ENCODE data around the gene PALLD.

PALLD gene

DNA sequence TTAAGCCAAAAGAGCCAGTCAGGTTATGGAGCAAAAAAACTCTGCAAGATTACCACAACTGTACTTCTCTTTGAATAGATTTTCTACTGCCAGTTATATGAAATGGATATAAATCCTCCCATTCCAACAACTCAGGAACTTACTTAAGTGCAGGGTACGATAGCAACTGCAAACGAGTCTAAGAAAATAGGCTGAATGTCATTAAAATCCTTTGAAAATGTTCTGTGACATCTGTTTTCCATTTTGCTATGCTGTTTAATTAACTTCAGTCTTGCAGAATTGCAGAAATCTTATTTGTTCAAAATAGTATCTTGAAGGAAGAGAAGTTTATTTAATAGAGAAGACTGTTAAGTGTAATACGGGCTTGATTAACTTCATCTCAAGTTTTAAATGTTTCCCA lies 243.8 kb downstream of the PALLD start:
- no peak for DNase-seq

DNA sequence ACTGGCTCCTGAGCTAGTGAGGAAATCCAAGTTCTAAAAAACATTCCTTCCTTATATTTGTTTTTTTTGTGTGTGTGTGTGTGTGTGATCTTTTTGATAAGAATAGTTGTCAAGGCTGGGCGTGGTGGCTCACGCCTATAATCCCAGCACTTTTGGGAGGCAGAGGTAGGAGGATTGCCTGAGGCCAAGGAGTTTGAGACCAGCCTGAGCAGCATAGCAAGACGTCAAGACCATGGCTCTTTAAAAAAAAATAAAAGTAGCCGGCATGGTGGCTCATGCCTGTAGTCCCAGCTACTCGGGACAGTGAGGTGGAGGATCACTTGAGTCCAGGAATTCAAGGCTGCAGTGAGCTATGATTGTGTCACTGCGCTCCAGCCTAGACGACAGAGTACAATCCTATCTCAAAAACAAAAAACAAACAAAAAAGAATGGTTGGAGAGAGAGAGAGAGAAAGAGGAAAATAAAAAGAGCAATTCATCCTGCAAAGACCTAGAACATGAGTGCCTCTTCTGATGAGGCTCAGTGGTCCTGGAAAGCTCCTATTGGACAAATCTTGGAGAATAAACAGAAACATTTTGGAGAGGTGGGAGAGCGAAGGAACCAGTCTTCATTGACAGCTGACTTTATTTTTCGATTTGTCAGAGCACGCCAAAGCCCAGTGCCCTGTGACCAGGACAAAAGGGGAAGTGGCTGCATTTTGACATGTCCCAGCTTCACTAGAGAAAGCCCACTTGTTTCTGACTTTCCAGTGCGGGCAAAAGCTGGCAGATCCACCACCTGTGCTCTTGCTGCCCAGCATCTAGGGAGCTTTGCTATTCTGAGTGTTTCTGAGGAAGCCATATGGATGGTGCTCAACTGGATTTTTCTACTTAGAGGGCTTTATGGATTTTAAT lies 244.7 kb downstream of the PALLD start:
- no peak for DNase-seq

DNA sequence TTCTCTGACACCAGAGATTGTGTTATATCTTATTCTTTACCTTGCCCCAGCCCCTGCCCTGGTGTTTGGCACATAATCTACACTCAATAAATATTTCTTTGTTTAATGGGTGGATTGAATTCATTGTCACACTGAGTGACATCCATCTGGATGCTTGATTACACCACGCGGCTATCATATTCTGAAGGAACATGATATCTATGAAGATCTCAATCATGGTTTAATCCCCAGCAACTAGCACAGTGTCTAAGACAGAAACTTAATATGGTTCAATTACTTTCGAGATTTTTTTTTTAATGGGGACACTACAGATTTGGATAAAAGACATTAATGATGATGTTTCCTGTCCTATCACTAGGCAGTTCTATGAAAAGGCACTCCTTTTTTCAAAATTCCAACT lies 246.3 kb downstream of the PALLD start:
- no peak for DNase-seq

DNA sequence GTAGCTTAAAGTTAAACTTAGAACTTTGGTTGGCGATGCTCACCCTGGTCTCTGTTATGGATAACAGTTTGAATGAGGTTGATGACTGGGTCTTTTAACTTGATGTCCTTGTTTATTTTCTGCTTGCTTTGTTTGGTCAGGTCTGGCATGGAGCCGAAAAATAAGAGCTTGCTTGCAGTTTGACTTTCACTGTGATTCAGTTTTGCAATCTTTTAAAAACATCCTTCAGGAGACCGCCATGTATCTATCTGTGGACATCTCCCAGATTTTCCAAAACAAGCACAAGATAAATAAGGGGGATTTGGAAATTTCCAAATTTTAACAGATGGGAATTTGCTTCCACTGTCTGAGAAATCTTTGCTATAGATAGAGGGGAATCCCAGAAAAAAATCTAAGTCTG lies 246.7 kb downstream of the PALLD start:
- no peak for DNase-seq

DNA sequence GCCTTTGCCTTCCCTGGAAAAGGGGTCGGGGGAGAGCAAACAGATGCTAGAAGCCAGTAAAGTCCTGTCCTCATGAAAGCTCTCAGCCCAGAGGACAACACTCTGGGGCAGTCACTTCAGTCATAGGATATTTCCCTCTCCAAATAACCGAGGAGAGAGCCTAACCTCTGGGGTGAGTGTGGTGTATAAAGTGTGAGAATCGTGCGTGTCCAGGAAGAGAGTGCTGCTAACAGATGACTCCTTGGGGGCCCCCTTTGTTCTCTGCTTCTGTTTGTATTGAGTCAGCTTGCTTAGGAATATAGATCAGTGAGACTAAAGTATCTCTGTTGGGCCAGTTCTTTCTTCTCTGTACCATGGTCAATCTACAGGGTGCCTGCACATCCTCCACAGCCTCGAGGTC lies 247.2 kb downstream of the PALLD start:
- no peak for DNase-seq

DNA sequence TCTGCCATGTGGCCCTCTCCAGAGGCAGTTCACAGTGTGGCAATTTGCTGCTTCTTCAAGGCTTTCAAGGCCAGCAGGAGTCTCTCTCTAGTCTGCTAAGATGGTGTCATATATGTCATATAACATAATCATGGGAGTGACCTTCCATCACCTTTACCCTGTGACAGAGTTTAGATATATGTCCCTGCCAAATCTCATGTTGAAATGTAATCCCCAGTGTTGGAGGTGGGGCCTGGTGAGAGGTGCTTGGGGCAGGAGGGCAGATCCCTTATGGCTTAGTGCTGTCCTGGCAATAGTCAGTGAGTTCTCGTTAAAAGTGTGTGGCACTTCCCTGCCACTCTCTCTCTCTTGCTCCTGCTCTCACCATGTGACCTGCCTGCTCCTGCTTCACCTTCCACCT lies 252.0 kb downstream of the PALLD start:
- DNase-seq: no peak

DNA sequence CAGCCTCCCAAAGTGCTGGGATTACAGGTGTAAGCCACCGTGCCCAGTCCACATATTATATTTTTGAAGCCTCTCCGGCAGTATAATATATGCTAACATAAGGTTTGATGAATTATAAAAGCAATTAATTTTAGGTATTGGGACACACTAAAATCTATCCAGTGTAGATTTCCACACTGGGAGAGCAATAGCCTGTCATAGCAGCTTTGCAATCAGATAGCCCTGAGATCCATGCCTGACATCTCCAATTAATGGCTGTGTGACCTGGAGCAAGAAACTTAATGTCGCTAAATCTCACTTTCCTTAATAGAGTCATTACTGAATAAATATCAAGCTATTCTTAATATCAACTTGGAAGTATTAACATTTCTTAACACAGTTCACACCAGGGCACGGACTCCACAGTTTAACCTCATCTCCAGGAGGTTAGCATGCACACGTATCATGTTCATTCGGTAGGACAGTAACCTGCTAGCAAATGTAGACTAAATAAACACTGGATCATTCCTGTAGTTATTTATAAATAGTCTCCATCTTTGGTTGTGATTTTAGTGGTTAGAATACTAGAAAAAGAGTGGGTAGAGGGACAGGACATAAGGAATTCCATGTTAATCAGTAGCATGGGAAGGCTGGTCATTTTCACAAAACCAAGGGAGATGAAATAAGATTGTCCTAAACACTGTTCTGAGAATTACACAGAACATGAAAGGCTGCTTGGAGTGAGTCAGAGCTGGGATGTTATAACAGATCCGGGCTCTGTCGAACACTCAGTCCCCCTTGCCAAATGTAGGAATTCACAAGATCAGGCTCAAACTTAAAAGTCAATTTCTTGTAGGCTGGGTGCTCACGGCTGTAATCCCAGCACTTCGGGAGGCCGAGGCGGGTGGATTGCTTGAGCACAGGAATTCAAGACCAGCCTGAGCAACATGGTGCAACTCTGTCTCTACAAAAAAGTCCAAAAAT lies 254.7 kb downstream of the PALLD start:
- DNase-seq: no peak

DNA sequence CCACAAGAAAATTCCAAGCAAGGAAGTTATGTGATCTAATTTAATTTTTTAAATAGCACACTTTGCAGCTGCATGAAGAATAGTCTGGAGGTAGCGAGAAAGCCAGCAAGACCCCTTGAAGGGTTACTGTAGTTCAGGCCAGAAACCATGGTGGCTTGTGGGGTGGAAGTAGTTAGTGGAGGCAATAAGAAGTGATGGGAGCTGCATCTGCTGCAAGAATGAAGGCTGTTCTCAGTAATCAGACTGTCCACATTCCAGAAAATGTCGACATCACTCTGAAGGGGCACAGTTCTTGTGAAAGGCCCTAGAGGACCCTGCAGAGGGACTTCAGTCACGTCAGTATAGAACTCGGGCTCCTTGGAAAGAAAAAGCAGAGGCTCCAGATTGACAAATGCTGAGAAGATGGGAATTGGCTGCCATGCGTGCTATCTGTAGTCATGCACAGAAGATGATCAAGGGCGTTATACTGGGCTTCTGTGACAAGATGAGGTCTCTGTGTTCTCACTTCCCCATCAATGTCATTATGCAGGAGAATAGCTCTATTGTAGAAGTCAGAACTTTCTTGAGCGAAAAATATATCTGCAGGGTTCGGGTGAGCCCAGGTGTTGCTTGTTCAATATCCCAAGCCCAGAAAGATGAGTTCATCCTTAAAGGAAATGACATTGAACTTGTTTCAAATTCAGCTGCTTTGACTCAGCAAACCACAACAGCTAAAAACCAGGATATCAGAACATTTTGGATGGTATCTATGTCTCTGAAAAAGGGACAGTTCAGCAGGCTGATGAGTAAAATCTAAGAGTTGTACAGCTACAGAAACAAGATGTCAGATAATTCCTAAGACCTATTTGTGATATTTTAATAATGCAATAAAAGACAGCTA lies 259.0 kb downstream of the PALLD start:
- no peak for DNase-seq

DNA sequence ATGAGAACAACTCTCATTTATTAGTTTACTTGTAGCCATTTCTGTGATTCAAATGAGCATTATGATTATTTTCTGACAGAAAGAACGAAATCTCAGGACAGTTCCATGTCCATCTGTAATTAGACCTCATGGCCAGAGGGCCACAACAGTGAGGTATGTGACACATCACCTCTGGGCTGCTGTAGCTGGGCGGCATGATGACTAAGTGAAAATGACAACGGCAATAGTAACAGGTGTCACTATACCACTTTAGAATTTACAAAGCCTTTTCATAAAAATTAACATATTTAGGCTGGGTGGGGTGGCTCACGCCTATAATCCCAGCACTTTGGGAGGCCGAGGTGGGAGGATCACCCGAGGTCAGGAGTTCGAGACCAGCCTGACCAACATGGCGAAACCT lies 260.6 kb downstream of the PALLD start:
- no peak for DNase-seq

DNA sequence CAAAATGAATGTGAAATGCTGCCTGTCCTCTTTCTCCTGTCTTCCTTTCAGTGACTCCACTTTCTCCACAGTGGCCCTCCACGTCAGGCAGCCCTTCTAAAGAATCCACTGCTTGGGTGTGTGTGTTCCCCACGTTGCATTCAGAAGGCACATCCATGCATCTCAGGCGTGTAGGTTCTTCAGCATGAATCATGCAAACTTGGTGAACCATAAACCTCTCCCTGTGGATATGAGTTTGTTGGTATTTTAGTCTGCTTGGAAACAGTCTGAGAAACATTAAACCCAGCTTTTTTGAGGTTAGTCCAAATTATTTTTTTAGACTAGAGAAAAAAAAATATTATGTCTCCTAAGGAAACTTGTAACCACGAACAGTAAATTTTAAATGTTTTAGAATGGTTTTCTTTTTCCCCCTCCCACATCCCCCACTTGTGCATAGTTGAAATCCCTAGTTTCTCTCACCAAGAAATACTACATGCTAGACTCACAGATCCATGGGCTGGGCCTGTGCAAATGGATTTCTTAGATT lies 261.6 kb downstream of the PALLD start:
- no peak for DNase-seq

DNA sequence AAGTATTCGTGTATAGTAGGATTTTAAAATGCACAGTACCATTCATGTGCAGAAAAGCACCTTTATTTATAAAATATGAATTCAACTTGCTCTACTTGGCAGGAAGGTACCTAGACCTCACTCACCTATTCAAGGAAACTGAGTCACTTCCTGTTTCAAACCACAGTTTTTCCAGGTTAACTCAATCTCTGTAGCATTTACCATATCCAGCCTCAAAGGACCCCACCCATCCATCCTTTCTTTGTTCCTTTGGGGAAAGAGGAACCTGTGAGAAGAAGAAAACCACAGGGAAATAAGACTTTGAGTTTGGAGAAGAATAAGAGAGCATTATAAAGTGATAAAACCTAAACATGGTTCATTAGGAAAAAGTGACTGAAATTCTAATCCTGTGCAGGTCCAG lies 262.5 kb downstream of the PALLD start:
- no peak for DNase-seq

DNA sequence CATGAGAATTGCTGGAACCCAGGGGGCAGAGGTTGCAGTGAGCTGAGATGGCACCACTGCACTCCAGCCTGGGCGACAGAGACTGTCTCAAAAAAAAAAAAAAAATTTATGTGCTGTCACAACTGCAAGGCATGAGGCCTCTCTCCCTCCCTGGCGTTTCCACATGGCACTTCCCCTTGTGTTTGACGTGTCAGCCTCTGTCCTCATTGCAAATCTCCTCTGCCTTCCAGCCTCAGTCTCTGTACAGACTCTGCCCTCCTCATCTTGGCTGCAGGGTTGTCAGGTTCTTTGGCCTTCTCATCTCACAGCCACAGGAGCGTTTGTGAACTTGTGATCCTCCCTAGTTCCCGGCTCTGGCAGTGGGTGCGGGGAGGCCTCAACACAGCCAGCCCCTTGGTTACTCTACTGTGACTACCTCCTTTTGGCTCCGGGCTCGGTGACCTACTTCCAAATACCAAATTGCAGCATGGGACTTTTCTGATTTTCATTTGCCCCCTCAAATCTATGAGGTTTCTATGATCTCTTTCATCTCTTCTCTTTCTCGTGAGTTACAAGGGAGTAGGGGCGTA lies 263.2 kb downstream of the PALLD start:
- peak; percentile 32 for DNase-seq

DNA sequence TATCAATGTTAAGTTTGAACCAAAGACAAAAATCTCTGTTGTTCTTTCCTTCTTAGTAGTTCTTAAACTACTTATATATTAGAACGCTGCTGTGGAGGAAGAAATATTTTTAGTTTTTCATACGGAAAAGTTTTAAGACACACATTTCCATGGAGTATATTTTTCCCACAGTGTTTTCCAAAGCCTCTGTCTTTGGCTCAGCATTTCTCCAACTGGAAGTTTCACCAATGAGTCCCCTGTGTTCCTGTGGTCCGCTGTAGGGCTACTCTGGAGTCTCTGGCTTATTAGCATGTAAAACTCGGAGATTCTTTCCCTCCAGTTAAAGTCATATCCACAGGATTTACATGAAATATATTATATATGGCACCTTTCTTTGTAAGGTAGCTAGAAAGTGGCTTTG lies 264.2 kb downstream of the PALLD start:
- no peak for DNase-seq

DNA sequence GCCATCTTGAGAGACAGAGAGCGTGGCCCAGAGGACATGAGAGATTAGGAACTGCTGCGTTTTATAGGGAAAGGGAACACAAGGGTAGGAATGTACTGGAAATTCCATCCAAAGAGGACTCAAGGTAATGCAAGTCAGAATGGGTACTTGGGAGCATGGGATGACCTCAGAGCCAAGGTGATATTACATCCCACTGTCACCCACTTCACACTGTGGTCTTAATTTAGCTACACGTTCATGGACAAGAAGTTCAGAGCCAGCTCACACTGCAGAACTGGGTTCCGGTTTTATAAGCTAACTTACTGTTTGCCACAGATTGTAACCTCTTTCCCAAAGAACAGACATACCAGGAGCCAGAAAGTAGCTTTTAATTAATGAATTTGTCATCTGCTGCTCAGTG lies 268.5 kb downstream of the PALLD start:
- no peak for DNase-seq

DNA sequence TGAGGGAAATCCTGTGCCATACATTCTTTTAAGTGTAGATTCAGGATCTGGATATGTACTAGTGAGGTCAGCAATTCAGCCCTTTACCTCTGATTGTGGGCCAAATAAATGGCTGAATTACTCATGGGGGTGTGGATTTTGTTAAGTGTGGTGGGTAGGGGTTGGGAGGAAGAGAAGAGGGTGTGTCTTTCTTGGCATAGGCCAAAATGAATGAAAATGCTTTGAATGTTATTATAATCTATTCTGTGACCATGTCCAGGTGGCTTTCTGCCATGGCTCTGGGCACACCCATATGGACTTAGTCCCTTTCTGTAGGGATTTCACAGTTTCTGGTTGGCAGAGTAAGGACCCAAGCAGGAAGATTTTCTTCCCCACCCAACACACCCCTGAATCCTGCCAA lies 268.9 kb downstream of the PALLD start:
- no peak for DNase-seq

DNA sequence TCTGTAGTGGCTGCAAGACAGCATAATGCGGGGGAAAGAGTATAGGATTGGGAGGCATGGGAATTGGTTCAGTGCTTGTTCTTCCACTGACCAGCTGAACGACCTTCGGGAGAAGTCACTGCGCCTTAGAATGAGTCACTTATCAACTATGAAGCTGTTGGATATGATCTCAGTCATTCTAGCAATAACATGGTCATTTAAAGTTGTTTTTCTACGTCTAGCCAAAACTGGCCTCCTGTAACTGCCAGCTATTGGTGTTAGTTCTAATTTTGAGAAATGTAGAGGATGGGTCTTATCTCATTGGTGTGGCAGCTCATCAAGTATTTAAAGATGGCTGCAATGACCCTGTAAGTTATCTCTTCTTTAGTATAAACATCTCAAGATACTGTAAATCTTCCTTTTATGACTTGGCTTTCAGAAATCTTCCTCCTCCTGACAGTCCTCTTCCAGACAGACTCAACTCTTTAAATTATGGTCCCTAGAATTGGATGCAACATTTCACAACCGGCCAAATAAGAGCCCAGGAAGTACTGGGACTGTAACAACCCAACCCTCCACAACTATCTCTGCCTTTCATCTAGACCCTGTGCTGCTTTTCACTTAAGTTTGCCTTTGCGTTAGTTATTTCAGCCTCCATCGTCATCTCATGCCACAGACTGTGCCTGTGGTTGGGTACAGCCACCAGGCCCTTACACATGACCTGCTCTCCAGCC lies 269.9 kb downstream of the PALLD start:
- DNase-seq: no peak

DNA sequence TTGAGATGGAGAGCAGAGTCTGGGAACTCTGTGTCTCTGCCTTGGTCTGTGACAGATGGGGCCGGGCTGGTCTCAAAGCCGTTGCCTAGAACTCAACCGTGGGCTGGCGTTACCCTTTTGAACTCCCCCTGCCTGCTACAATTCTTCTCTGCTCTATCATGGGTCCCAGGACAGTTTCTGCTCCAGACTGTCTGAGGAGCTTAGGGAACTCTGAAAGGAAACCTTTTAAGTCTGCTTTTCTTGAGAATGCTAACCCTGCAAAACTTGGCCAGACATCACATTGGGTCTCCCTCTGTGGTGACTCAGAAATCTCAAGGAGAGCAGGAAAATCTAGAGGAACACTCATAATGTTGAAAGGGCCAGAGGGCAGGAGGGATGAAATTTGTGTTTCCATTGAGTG lies 272.6 kb downstream of the PALLD start:
- no peak for DNase-seq

DNA sequence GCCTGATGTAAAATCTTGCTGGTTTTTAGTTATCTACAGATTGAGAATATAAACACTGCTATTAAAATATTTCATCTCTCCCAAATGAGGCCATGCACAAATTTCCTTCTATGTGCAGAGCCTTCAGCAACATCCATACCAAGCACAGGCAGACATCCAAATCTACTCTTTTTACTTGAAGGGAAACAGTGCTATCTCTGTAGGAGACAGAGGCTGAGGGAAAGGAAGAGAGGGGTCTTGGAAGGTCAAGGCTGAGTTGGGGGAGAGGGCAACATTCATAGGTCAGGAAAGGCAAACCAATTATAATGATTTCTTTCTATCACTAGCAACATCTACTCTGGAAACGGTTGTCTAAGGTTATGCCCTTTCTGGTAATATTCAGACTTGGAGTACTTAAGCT lies 273.0 kb downstream of the PALLD start:
- DNase-seq: no peak

DNA sequence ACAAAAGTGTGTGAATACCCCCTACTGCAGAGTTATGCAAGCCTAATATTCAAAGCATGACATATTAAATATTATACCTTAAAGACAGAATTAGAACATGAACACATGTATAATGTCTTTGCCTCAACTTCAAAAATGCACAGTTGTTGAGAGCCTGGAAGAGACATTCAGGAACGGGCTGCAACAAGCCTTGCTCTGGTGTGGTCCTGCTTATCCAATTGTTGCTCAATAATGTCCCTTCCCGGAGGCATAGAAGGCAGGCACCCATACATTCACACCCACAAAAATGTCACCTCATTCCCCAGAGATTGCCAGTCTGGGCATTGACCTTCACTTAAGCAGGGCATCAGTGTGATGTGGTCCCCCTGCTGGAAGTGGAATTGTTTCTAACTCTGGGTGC lies 274.4 kb downstream of the PALLD start:
- DNase-seq: no peak

DNA sequence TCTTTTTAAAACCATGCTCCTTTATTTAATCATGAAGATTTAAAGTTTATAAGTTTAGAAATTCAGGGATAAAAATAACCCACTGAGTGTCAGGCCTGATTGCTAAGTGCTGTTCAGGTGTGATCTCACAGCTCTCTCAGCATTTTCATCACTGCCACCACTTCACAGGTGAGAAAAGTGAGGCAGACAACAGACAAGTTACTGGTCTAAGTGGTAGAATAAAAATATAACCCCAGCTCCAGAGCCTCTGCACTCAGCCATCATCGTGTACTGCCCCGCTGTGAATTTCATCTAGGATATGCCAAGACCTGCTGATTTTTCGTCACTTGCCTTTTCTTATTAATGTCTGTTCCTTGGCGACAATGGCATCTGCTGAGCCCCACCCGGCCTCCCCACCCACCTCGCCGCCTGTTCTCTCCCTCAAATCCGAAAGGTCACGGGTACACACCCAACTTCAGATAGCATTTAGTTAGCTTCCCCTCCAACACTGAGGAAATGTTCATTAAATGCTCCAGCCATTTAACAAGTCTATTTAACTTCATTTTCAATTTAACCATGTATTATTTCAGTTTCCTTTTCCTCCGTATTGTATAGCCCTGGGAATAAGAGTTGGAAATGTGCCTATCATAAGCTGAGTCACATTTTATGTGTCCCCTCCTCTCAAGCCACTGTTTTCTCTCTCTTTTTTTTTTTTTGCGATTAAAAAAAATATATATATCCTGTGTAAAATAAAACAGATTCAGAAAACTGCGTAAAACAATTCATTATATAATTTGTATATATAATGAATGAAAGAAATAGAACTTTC lies 276.7 kb downstream of the PALLD start:
- DNase-seq: no peak

DNA sequence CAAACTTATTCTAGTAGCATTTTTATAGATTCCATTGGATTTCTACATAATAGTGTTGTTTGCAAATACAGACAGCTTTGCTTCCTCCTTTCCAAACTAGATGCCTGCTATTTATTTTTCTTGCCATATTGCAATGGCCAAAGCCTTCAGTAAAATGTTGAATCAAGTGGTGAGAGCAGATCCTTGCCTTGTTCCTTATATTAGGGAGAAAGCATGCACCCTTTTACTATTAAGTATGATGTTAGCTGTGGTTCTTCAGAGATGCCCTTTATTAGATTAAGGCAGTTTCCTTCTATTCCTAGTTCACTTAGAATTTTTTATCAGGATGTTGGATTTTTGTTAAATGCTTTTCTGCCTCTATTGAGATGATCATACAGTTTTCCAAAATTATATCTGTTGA lies 279.5 kb downstream of the PALLD start:
- no peak for DNase-seq
